GM18858 (cell line): ENCODE data around the gene TSPAN4.

Experiments used
- ATAC-seq: cut with Tn5 transposase; IDR thresholded peaks from one replicate; pipeline ENCODE4 v1.9.1; 2021; ENCODE audit not compliant: unreplicated experiment

The TSPAN4 gene

GRCh38 chr11:821512-822371 lies 20.9 kb upstream of the TSPAN4 start:
- ATAC-seq, result no peak

GRCh38 chr11:823441-824291 lies 19.0 kb upstream of the TSPAN4 start:
- ATAC-seq, result no peak

GRCh38 chr11:824292-824880 lies 18.3 kb upstream of the TSPAN4 start:
- ATAC-seq, result no peak

GRCh38 chr11:824942-825341 lies 17.7 kb upstream of the TSPAN4 start:
- no peak for ATAC-seq

- ATAC-seq, result no peak
Measured at GRCh38 chr11:825366-826226, 17.1 kb upstream of the TSPAN4 start.

GRCh38 chr11:826227-826621 lies 16.4 kb upstream of the TSPAN4 start:
- no peak for ATAC-seq

GRCh38 chr11:826836-827145 lies 15.9 kb upstream of the TSPAN4 start:
- no peak for ATAC-seq

- ATAC-seq, result no peak
Measured at GRCh38 chr11:827146-827896, 15.3 kb upstream of the TSPAN4 start.

GRCh38 chr11:827897-828192 lies 14.8 kb upstream of the TSPAN4 start, which contains the start of gene CRACR2B:
CRACR2B (plus strand) TSS chr11:827919; CDS start chr11:828608, 689 bp downstream.
- ATAC-seq, result no peak

GRCh38 chr11:828506-829175 lies 14.0 kb upstream of the TSPAN4 start:
- no peak for ATAC-seq

- ATAC-seq, result no peak
Measured at GRCh38 chr11:829176-829846, 13.3 kb upstream of the TSPAN4 start.

- ATAC-seq, result no peak
Measured at GRCh38 chr11:829847-830294, 12.8 kb upstream of the TSPAN4 start.

GRCh38 chr11:830295-831117 lies 12.1 kb upstream of the TSPAN4 start:
- no peak for ATAC-seq

- ATAC-seq, result no peak
Measured at GRCh38 chr11:831118-831864, 11.4 kb upstream of the TSPAN4 start.

GRCh38 chr11:831961-832528 lies 10.6 kb upstream of the TSPAN4 start:
- ATAC-seq, result no peak

GRCh38 chr11:832529-833113 lies 10.0 kb upstream of the TSPAN4 start, which contains the start of gene CD151:
CD151 (plus strand) TSS chr11:832952; CDS start chr11:836070, 3,118 bp downstream.
- no peak for ATAC-seq
